Measurements from ENCODE around the gene TIMP2.
"Not testable (repeated sequence)": the region's sequence is repeated elsewhere in the genome, so short reads cannot be mapped to it uniquely, and the experiment has no call there.

Gene TIMP2

GRCh38 chr17:78891406-78892061, 33.7 kb downstream of the TIMP2 start:
- Histone ChIP-seq H3K27me3 (replicated peaks; ENCODE audit: control insufficient read depth, insufficient read depth, low read length, poor library complexity, severe bottlenecking) (no peaks in the 10 kb centered on the region), H3K4me3 (ENCODE audit: insufficient read depth, low read depth, low read length, poor library complexity, severe bottlenecking) (no peak overlapping the region), H3K36me3 (ENCODE audit: control insufficient read depth, insufficient read depth, low read length) (no peaks in the 10 kb centered on the region), H3K4me1 (ENCODE audit: control insufficient read depth, insufficient read depth, low read length, poor library complexity, severe bottlenecking) (peaks cover 3% of the 10 kb centered on the region), H3K27ac (ENCODE audit: insufficient read depth, low read length, poor library complexity, severe bottlenecking) (no peak overlapping the region), H3K9me3 (ENCODE audit: control insufficient read depth, low read length) (no peaks in the 10 kb centered on the region)
- no peak for DNase-seq

GRCh38 chr17:78890498-78890897, 34.7 kb downstream of the TIMP2 start:
- Histone ChIP-seq H3K36me3 (ENCODE audit: control insufficient read depth, insufficient read depth, low read length) (no peaks in the 10 kb centered on the region), H3K9me3 (ENCODE audit: control insufficient read depth, low read length) (no peaks in the 10 kb centered on the region), H3K27ac (ENCODE audit: insufficient read depth, low read length, poor library complexity, severe bottlenecking) (peak overlapping the region; percentile 37), H3K27me3 (replicated peaks; ENCODE audit: control insufficient read depth, insufficient read depth, low read length, poor library complexity, severe bottlenecking) (no peaks in the 10 kb centered on the region), H3K4me1 (ENCODE audit: control insufficient read depth, insufficient read depth, low read length, poor library complexity, severe bottlenecking) (peaks cover 3% of the 10 kb centered on the region), H3K4me3 (ENCODE audit: insufficient read depth, low read depth, low read length, poor library complexity, severe bottlenecking) (no peak overlapping the region)
- peak; percentile 6 to 19 (median 18) for DNase-seq

GRCh38 chr17:78890096-78890495, 35.1 kb downstream of the TIMP2 start:
- DNase-seq; H3K9me3 ChIP-seq (ENCODE audit: control insufficient read depth, low read length); H3K4me1 ChIP-seq (ENCODE audit: control insufficient read depth, insufficient read depth, low read length, poor library complexity, severe bottlenecking); H3K36me3 ChIP-seq (ENCODE audit: control insufficient read depth, insufficient read depth, low read length); H3K27me3 ChIP-seq (replicated peaks; ENCODE audit: control insufficient read depth, insufficient read depth, low read length, poor library complexity, severe bottlenecking); H3K4me3 ChIP-seq (ENCODE audit: insufficient read depth, low read depth, low read length, poor library complexity, severe bottlenecking): not testable (repeated sequence)
- H3K27ac ChIP-seq (ENCODE audit: insufficient read depth, low read length, poor library complexity, severe bottlenecking), result peak overlapping the region; percentile 37

- no peak for DNase-seq
- Histone ChIP-seq H3K4me1 (ENCODE audit: control insufficient read depth, insufficient read depth, low read length, poor library complexity, severe bottlenecking) (peaks cover 3% of the 10 kb centered on the region), H3K9me3 (ENCODE audit: control insufficient read depth, low read length) (no peaks in the 10 kb centered on the region), H3K27ac (ENCODE audit: insufficient read depth, low read length, poor library complexity, severe bottlenecking) (peak overlapping the region; percentile 5), H3K4me3 (ENCODE audit: insufficient read depth, low read depth, low read length, poor library complexity, severe bottlenecking) (no peak overlapping the region), H3K27me3 (replicated peaks; ENCODE audit: control insufficient read depth, insufficient read depth, low read length, poor library complexity, severe bottlenecking) (no peaks in the 10 kb centered on the region), H3K36me3 (ENCODE audit: control insufficient read depth, insufficient read depth, low read length) (no peaks in the 10 kb centered on the region)
These were observed 35.7 kb downstream of the TIMP2 start for GRCh38 chr17:78889531-78889930.

GRCh38 chr17:78888941-78889518, 36.2 kb downstream of the TIMP2 start:
- Histone ChIP-seq H3K9me3 (ENCODE audit: control insufficient read depth, low read length) (no peaks in the 10 kb centered on the region), H3K27ac (ENCODE audit: insufficient read depth, low read length, poor library complexity, severe bottlenecking) (peak overlapping the region; percentile 5), H3K36me3 (ENCODE audit: control insufficient read depth, insufficient read depth, low read length) (no peaks in the 10 kb centered on the region), H3K4me3 (ENCODE audit: insufficient read depth, low read depth, low read length, poor library complexity, severe bottlenecking) (no peak overlapping the region), H3K4me1 (ENCODE audit: control insufficient read depth, insufficient read depth, low read length, poor library complexity, severe bottlenecking) (peaks cover 3% of the 10 kb centered on the region), H3K27me3 (replicated peaks; ENCODE audit: control insufficient read depth, insufficient read depth, low read length, poor library complexity, severe bottlenecking) (no peaks in the 10 kb centered on the region)
- DNase-seq, result no peak

- Histone ChIP-seq H3K4me1 (ENCODE audit: control insufficient read depth, insufficient read depth, low read length, poor library complexity, severe bottlenecking) (peaks cover 9% of the 10 kb centered on the region), H3K36me3 (ENCODE audit: control insufficient read depth, insufficient read depth, low read length) (no peaks in the 10 kb centered on the region), H3K27ac (ENCODE audit: insufficient read depth, low read length, poor library complexity, severe bottlenecking) (no peak overlapping the region), H3K27me3 (replicated peaks; ENCODE audit: control insufficient read depth, insufficient read depth, low read length, poor library complexity, severe bottlenecking) (peaks cover 6% of the 10 kb centered on the region), H3K9me3 (ENCODE audit: control insufficient read depth, low read length) (no peaks in the 10 kb centered on the region), H3K4me3 (ENCODE audit: insufficient read depth, low read depth, low read length, poor library complexity, severe bottlenecking) (no peak overlapping the region)
- DNase-seq, result no peak
These were observed 38.2 kb downstream of the TIMP2 start for GRCh38 chr17:78886954-78887353.

- peaks cover 6% of the 10 kb centered on the region for H3K27me3 ChIP-seq (replicated peaks; ENCODE audit: control insufficient read depth, insufficient read depth, low read length, poor library complexity, severe bottlenecking)
- H3K4me1 ChIP-seq (ENCODE audit: control insufficient read depth, insufficient read depth, low read length, poor library complexity, severe bottlenecking), result peaks cover 9% of the 10 kb centered on the region
- H3K36me3 ChIP-seq (ENCODE audit: control insufficient read depth, insufficient read depth, low read length), result no peaks in the 10 kb centered on the region
- DNase-seq, result no peak
- no peak overlapping the region for H3K4me3 ChIP-seq (ENCODE audit: insufficient read depth, low read depth, low read length, poor library complexity, severe bottlenecking)
- no peaks in the 10 kb centered on the region for H3K9me3 ChIP-seq (ENCODE audit: control insufficient read depth, low read length)
- no peak overlapping the region for H3K27ac ChIP-seq (ENCODE audit: insufficient read depth, low read length, poor library complexity, severe bottlenecking)
These were observed 39.2 kb downstream of the TIMP2 start for GRCh38 chr17:78885956-78886355.

- Histone ChIP-seq H3K27me3 (replicated peaks; ENCODE audit: control insufficient read depth, insufficient read depth, low read length, poor library complexity, severe bottlenecking) (peaks cover 6% of the 10 kb centered on the region), H3K9me3 (ENCODE audit: control insufficient read depth, low read length) (no peaks in the 10 kb centered on the region), H3K27ac (ENCODE audit: insufficient read depth, low read length, poor library complexity, severe bottlenecking) (no peak overlapping the region), H3K4me3 (ENCODE audit: insufficient read depth, low read depth, low read length, poor library complexity, severe bottlenecking) (no peak overlapping the region), H3K36me3 (ENCODE audit: control insufficient read depth, insufficient read depth, low read length) (no peaks in the 10 kb centered on the region), H3K4me1 (ENCODE audit: control insufficient read depth, insufficient read depth, low read length, poor library complexity, severe bottlenecking) (peaks cover 10% of the 10 kb centered on the region)
- no peak for DNase-seq
These were observed 40.1 kb downstream of the TIMP2 start for GRCh38 chr17:78884876-78885667.

GRCh38 chr17:78884148-78884825, 40.9 kb downstream of the TIMP2 start:
- Histone ChIP-seq H3K4me3 (ENCODE audit: insufficient read depth, low read depth, low read length, poor library complexity, severe bottlenecking) (no peak overlapping the region), H3K9me3 (ENCODE audit: control insufficient read depth, low read length) (no peaks in the 10 kb centered on the region), H3K36me3 (ENCODE audit: control insufficient read depth, insufficient read depth, low read length) (no peaks in the 10 kb centered on the region), H3K4me1 (ENCODE audit: control insufficient read depth, insufficient read depth, low read length, poor library complexity, severe bottlenecking) (peaks cover 10% of the 10 kb centered on the region), H3K27ac (ENCODE audit: insufficient read depth, low read length, poor library complexity, severe bottlenecking) (no peak overlapping the region), H3K27me3 (replicated peaks; ENCODE audit: control insufficient read depth, insufficient read depth, low read length, poor library complexity, severe bottlenecking) (peaks cover 6% of the 10 kb centered on the region)
- no peak for DNase-seq
